T follicular helper cell (primary cell): Measurements from ENCODE around the gene TTYH3.
"Not testable (repeated sequence)": the region's sequence is repeated elsewhere in the genome, so short reads cannot be mapped to it uniquely, and the experiment has no call there.

Experiments used
- DNase-seq: peaks from one replicate; pipeline ENCODE4 v3.0.0-alpha.2; 2020; ENCODE audit warnings: low read depth

The TTYH3 gene

GRCh38 chr7:2602406-2603043 is 29.3 kb upstream of the TTYH3 start:
- no peak for DNase-seq

GRCh38 chr7:2603044-2603965 is 28.5 kb upstream of the TTYH3 start:
- DNase-seq = no peak

GRCh38 chr7:2604608-2605174 is 27.1 kb upstream of the TTYH3 start:
- no peak for DNase-seq

GRCh38 chr7:2605608-2606538 is 25.9 kb upstream of the TTYH3 start:
- DNase-seq = no peak

- no peak for DNase-seq
Observed at GRCh38 chr7:2606539-2606936, 25.2 kb upstream of the TTYH3 start.

- no peak for DNase-seq
Observed at GRCh38 chr7:2607122-2607922, 24.5 kb upstream of the TTYH3 start.

- no peak for DNase-seq
Observed at GRCh38 chr7:2607923-2608904, 23.6 kb upstream of the TTYH3 start.

- DNase-seq = no peak
Observed at GRCh38 chr7:2608921-2609411, 22.8 kb upstream of the TTYH3 start.

- not testable (repeated sequence) for DNase-seq
Observed at GRCh38 chr7:2609646-2610045, 22.1 kb upstream of the TTYH3 start.

- no peak for DNase-seq
Observed at GRCh38 chr7:2610466-2610865, 21.3 kb upstream of the TTYH3 start.

- no peak for DNase-seq
Observed at GRCh38 chr7:2610898-2611297, 20.9 kb upstream of the TTYH3 start.

GRCh38 chr7:2611401-2611800 is 20.4 kb upstream of the TTYH3 start:
- no peak for DNase-seq

GRCh38 chr7:2611922-2612321 is 19.9 kb upstream of the TTYH3 start:
- DNase-seq = no peak

GRCh38 chr7:2612445-2613097 is 19.2 kb upstream of the TTYH3 start:
- no peak for DNase-seq

GRCh38 chr7:2613098-2613930 is 18.5 kb upstream of the TTYH3 start:
- no peak for DNase-seq

GRCh38 chr7:2613931-2614600 is 17.7 kb upstream of the TTYH3 start:
- DNase-seq = no peak

GRCh38 chr7:2614631-2615330 is 17.0 kb upstream of the TTYH3 start:
- no peak for DNase-seq
